GM19099 (cell line): Measurements from ENCODE around the gene ZNF804A.

ENCODE experiments used
- POLR2A ChIP-seq: IDR thresholded peaks from 3 replicates; pipeline ENCODE4 v1.6.1; 2011; ENCODE audit warnings: low read depth; ENCODE audit not compliant: insufficient read length; ENCODE audit errors: extremely low read depth

Gene ZNF804A

DNA sequence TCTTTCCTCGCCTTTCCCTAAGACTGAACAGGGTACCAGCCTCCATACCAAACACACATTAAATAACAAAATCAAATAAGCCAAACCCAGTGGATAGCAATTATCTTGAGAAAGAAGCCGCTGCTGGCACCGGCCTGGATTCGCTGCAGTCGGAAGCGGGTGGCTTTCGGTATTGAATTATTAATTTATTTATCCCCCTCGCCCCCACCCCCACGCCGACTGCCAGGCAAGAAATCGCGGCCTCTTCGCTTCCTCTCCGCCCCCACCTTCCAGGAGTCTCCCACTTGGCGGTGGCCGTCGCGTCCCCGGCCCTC is 370 bp upstream of the ZNF804A start:
- TF ChIP-seq POLR2A = no peak

DNA sequence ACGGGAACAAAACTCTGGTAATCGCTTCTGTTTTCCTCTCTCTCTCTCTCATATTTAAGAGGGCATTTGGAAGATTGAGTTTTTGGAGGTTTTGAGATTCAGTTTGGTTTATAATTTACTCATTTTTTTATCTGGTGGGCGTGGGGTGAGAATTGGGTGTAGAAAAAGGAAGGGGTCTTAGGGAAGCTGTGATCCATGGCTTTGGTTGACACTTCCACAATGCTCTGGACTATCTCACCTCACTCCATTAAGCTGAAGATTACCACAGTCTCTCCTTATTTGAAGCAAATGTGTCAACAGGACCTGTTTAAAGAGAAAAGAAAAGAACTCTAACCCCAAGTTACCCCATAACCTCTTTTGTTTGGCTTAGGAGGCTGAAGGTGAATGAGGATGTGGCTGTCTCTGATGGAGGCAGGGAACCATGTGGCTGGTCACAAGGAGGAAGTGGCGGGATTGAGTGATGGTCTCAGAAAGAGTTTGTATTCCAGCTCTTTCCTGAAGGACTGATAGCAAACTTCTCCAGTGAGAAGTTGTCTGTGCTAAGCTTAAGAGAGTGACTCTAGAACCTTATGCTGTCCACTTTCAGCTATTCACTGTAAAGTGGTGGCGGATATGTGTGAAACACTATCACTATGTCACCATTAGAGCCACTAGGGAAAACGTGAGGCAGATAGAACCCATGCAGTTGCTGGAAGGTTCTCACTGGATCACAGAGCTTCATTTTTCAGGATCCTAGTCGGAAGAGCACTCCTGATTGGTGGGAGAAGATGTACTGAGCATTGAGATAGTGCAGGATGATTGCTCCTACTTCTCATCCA is 934 bp downstream of the ZNF804A start:
- peak; percentile 28 for TF ChIP-seq POLR2A

DNA sequence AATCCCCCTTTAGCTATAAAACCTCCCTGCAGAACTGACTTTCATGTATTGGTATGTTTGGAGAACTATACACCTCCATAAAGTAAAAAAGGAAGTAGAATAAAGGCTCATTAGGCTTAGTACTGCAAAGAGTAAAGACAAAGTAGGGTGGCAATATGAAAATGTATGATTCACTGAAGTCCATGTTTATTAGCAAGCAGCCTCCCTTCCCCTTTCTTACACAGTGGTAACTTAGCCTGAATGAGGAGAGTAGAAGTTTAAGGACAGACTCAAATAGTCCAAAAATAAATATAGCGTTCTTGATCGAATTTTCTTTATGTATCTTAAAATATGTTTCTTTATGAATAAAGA is 1.5 kb downstream of the ZNF804A start:
- TF ChIP-seq POLR2A = no peak

DNA sequence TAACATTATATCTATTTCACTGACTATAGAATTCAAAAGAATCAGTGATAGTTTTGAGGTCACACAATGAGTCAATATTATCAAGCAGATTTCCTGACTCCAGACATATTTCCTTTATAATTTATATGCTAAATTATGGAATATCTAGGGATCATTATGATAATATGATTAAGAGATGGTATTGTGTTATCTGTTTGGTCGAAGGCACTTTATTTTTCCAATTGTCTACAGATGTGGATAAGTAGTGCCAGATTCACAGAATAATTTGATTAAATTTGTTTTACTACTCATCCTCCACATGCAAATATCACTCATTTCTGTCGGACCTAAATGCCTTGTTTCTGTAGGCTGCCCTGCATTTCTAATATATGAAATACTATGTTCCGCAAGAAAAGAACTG is 4.4 kb downstream of the ZNF804A start:
- TF ChIP-seq POLR2A = no peak

DNA sequence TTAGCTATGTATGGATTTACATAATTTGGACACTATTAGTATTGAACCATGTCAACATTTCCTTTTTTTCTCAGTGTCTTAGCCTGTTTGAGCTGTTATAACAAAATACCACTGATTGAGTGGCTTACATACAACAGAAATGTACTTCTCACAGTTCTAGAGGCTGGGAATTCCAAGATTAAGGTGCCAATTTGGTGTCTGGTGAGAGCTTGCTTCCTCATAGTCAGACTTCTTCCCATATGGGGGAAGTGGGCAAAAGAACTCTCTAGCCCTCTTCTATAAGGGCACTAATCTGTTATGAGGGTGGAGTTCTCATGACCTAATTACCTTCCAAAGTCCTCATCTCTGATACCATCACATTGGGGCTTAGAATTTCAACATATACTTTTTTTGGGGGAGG is 12.6 kb downstream of the ZNF804A start:
- no peak for TF ChIP-seq POLR2A

DNA sequence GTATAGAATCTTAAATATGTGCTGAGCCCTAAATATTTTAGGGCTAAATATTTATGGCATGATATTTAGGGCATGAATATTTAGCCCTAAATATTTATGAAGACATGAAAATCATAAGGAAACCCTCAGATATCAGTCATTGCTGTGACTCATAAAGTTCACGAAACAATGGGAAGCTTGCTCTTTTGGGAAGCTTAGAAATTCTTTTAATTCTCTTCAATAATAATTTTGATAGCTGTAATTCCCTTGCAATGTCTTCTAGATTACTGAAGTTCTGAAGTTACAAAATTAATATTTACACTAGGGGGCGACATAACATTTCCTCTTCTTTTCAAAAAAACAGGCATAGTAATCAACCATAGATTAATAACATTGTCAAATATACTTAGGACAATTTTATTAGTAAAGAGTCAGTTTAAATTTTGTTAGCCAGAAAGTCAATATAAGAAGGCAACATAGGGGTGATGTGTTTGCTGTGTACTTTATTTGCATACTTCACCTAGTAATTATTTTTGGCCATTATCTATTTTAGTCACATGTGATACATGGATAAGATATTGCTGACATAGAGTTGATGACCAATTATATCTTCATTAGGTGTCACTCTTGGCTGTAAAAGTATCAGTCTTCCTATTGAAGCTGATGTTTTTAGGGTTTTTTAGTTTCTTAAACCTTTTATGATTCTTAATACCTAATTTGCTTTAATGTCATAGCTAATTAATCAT is 13.2 kb downstream of the ZNF804A start:
- no peak for TF ChIP-seq POLR2A

DNA sequence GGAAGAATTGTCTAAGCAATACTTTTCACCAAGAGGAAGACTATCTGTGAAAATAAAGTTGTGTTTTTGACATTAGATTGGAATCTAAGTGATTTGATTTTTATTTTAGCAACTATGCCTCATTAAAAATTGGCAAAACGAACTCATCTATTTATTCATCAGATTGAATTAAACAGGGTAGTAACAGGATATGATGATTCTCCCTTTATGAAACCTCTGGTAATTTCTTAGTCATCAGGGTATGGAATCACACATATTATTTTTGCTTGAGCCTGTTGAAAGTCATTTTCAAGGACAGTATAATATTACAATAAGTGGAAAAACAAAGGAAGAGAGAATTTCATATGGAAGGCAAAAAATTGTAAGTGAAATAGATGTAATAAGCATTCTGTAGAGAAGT is 22.0 kb downstream of the ZNF804A start:
- TF ChIP-seq POLR2A = no peak

DNA sequence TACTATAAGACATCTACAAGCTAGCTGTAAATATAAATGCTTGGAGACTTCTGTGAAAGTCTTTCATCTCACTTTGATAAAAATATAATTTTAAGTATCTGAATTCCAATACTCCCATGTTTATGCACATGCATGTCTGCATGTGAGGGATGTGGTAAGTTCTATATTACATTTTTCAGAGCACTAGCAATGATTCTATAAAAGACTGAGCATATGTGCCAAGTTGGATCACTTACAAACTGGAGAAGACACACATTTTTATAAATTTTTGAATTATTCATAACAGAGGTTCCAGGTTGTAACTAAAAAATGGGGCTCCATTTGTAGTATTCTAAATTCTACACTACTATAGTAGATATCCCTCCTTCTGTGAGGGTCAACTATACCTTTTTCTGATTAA is 26.0 kb downstream of the ZNF804A start:
- no peak for TF ChIP-seq POLR2A

DNA sequence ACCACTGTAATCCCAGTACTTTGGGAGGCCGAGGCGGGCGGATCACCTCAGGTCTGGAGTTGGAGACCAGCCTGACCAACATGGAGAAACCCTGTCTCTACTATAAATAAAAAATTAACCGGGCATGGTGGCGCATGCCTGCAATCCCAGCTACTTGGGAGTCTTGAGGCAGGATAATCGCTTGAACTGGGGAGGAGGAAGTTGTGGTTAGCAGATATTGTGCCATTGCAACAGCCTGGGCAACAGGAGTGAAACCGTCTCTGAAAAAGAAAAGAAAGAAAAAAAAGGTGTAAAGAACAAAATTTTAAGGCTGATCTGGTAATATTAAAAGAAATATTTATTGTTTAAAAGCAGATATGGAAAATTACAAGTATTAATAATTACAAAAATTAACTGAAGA is 29.7 kb downstream of the ZNF804A start:
- no peak for TF ChIP-seq POLR2A

DNA sequence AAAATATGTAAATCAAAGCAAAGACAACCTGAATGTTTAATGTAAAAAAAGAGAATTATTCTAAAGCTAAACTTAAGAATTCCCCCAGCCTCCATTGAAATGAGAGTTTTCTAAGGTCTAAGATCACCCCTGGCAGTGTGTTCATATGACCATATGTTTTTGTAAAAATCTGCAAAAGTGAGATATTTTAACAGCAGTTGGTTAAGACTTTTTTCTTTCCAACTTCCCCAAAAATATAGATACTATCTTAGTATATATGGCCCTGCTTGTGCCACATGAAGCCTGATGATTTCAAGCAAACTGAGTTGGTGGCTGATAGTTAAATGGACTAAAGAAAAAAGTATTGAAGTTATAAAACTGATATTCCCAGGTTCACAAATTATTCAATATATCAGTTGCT is 35.4 kb downstream of the ZNF804A start:
- no peak for TF ChIP-seq POLR2A

DNA sequence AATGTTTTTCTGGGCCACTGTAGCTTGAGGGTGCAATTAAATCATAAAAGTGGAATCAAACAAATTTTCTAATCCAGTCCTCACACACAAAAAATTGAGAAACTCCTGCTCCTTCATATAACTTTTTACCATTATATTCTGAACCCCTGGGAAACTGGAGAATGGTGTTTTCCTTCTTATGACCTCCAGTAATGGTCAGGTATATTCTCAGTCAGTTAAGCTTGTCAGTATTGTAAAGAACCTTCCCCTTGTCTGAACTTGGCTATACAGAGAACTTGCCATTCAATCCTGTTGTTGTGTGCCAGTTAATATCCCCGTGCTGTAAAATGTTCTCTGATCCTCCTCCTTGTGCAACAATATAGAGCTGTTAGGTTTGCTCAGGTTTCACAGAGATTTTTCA is 39.5 kb downstream of the ZNF804A start:
- TF ChIP-seq POLR2A = no peak

DNA sequence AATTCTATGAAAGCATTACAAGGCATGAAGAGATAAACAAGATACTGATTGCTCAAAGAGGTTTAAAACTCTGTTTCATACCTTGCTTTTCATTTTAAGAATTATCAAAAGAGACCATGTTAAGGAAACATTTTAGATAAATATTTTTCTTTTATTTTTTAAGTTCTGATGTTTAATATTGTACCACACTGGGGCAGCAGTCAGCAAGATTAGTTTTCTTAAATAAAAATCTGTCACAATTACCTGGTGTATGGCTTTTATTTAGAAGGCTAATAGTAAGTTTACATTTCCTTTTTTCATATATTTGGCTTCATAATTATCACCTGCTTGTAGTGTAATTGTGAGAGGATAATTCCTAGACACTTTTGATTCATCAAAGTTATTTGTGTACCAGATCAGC is 46.4 kb downstream of the ZNF804A start:
- no peak for TF ChIP-seq POLR2A

DNA sequence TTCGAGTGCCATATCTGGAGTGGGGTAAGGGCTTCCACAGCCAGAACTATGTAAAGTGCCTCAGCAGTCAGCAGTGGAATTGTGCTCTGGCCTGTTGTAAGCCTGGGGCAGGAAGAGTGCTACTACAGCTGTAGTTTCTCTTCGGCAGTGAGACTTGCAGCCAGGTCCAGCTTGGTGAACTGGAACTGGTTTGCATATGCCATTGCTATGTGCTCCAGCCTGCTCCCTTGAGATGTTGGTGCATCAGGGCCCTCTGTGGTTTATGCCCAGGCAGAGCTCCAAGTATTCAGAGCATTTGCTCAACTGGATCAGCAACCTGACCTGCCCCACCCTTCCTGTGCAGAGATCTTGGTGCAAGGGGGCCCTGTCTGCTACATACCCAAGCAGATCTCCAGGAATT is 47.8 kb downstream of the ZNF804A start:
- TF ChIP-seq POLR2A = no peak

DNA sequence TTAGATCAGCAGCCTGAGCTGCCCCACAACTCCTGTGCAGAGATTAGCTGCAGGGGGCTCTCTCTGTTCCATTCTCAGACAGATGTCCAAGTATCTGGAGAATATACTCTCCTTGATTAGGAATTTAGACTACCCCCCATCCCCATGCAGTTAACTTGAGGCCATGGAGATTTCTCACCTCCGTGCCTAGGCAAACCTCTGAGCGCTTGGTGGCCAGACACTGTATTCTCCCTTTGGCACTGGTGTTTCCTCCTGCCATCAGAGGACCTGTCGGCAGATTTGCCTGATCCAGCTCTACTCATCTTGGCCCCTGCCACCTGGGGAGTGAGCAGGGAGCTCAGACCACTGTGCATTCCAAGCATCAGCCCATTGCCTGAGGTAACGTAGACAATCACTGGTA is 48.3 kb downstream of the ZNF804A start:
- TF ChIP-seq POLR2A = no peak

DNA sequence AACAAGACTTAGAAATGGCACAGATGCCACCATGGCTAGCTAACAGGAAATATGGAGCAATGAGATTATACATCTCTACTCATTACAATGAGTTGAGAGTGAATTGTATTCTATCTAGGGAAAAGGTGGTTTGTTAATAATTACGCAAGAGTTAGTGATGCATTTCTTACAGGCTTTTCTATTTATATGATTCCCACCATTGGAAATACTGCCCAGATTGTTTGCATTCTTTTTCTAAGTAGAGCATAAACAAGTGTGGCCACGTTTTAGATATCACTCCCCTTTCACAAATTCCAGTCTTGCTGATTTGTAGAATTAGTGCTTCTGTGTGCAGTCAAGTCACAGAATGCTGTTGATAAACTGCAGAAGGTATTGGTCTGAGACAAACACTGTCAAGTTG is 56.6 kb downstream of the ZNF804A start:
- TF ChIP-seq POLR2A = no peak

DNA sequence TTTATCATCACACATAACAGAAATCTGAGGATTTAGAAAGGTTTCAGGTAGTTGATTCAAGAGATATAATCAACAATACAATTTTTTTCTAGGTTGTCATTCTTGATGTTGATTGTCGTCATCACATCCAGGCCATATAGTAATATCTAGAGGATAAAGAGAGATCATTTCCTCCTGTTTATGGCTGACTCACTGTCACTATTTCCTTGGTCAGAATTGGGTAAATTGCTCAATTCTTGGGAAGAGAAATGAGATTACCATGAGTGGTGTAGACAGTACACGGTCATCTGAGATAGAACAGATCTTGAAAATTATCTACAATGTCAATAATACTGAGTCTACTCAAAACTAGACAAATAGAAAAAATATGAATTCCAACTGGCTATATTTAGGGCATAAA is 78.8 kb downstream of the ZNF804A start:
- TF ChIP-seq POLR2A = no peak

DNA sequence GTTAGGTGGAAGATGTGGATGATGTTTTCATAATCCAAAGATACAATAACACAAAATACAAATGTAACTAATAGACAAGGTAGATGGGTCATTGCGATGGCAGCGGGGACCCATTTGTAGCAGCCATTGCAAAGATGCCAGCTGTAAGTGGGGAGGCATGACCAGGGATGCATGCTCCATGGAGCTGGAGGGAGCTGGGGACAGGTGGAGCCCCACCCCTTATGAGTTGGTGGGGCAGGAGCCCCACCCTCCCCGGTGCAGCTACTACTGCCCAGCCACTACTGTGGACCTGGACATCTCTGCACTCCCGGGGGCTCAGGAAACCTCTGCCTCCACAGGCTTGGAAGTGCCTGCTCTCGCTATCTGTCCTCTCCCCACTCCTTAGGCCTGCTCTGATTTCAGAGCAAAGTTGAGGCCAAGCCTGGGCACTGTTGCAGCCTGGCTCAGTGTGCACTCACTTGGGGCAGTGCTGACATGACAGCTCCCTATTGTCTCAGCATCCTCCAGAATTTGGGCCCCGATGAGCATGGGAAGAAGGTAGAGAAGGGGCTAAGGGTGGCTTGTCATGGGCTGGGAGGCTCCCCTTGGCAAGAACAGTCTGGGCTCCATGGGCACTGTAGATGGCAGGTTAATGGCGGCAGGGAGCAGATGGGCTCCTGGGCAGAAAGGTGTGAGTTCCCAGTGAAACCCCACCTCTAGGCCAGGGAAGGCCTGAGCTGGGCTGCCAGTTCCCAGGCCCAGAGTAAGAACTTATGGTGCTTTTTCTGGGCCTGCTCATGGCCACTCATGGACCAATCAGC is 81.1 kb downstream of the ZNF804A start:
- TF ChIP-seq POLR2A = no peak

DNA sequence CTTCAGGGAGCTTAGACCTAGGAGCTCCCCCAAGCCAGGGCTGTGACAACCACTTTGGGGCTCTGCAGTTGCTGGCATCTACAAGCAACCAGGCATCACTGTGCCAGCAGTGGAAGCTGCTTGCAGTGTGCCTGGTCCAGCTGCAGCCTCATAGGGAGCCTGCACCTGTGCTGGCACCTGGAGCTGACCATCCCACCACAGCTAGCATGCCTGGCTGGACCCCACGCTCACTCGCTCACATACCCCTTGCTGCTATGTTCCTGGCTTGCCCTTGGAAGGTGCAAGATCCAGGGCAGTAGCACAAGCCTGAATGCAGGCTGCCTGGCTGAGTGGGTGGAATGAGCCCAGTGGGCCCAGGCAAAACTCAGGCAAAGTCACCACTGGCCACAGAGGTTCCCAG is 82.5 kb downstream of the ZNF804A start:
- no peak for TF ChIP-seq POLR2A
